Measurements from ENCODE around the gene KIF20A.
"Not testable (repeated sequence)": the region's sequence is repeated elsewhere in the genome, so short reads cannot be mapped to it uniquely, and the experiment has no call there.

Gene KIF20A

DNA sequence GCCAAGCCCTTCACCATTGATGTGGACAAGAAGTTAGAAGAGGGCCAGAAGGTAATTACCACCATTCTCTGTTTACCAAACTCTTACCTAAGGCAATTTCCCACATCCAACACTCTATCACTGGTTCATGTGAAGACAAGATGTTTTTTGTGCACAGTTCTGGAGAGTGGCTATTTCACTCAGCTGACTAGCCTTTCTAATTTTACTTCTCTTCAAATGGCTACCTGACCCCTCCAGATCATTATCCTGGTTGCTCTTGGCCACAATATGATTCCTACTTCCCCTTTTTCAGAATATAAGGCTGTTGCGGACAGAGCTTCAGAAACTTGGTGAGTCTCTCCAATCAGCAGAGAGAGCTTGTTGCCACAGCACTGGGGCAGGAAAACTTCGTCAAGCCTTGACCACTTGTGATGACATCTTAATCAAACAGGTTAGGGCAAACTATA, 7.1 kb downstream of the KIF20A start:
- ATAC-seq (no peak), DNase-seq (no peak)

DNA sequence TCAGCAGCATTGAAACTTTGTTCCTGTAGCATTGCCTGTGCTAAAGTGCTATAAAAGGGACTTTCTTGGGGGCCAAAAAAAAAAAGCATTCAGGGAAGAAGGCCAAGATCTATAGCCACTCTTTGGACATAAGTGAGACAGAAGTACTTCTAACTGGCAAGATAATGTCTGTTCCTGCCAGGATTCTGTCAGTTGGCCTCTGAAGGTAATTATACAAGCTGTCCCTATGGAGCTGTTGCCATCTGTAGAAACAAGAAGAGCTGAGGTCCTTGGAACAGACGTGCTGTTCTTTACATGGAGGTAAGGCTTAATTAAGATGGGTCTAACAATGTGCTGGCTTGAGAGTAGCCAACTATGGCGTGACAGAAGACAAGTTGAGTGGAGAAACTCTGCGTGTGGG, 9.7 kb downstream of the KIF20A start:
- ATAC-seq (no peak), DNase-seq (no peak)

DNA sequence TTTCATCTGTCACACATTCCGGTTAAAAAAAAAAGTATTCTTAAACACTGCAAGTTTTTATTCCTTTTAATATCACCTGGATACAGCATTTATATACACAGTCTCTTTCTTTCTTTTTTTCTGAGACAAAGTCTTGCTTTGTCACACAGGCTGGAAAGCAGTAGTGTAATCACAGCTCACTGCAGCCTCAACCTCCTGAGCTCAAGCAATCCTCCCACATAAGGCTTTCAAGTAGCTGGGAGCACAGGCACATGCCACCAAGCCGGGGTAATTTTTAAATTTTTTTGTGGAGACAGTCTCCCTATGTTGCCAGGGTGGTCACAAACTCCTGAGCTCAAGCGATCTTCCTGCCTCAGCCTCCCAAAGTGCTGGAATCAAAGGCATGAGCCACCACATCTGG, 13.9 kb downstream of the KIF20A start:
- ATAC-seq: no peak
- no peak for DNase-seq

DNA sequence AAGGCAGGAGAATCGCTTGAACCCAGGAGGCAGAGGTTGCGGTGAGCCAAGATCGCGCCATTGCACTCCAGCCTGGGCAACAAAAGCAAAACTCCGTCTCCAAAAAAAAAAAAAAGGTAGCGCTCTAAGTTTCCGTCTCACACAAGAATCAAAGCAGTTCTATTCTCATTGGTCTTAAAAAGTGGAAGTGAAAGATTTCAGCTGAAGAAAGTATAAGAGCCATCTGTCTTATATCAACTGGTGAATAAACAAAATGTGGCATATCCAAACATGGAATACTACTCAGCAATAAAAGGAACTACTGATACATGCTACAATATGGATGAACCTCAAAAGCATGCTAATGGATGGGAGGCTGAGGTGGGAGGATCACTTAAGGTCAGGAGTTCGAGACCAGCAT, 14.9 kb downstream of the KIF20A start:
- not testable (repeated sequence) for DNase-seq, ATAC-seq

DNA sequence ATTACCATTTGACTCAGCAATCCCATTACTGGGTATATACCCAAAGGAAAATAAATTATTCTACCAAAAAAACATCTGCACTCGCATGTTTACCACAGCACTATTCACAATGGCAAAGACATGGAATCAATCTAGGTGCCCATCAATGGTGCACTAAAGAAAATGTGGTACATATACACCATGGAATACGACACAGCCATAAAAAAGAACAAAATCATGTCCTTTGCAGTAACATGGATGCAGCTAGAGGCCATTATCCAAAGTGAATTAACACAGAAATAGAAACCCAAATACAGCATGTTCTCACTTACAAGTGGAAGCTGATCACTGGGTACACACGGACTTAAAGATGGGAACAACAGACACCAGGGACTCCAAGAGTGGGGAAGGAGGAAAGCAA, 32.1 kb downstream of the KIF20A start:
- no peak for ATAC-seq
- no peak for DNase-seq

DNA sequence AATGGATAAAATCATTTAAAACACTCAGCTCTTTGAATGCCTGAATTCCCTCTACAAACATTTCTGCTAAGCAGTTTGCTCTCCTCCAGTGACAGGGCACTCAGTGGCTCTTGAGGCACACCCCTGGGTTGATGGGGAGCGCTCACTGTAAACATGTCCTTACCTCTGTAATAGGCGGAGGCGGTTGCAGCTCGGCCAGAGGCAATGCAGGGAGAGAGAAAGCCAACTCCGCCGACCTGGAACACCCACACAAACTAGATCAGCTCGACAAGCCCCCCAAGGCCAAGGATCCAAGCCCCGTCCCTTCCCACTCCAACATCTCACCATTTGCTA, 33.9 kb downstream of the KIF20A start:
- no peak for DNase-seq
- ATAC-seq: peak; percentile 34

DNA sequence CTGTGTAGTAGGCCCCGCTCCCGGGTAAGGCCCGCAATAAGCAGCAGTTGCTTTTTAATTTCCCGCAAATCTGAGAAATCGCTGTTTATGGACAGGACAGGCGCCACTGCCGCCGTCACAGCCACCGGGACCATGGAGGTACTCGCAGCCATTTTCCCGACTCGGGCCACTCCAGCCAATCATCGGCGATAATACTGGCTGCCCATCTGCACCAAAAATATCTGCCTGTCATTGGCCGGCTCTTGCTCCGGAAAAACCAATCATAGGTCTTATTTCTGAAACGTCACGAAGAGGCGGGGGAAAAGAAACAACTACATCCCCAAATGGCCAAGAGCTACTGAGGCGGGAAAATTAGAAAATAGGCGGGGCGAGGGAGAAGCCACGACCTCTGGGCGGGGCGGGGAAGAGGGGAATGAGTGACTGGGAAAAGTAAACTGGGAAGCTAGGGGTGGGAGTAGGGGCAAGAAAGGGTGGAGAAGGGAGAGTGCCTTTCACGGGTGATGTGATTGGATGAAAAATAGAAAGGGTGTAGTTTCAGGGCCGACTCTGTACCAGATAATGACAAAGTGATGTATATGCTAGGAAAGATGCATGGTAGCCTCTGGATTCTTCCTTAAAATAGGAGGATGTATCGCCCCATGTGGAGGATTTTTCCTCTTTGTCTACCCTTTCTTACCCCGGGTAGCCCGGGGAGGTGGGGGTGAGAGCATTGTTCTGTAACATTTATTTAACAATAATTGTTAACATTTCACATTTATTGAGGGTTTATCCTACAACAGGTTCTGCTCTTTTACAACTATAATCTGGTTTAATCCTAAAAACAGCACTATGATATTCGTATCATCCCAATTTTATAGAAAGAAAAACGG, 34.5 kb downstream of the KIF20A start, which contains the start of gene CDC23:
TSS of gene CDC23 (minus strand) at position 163 of the 869 bp plus-strand sequence. CDS start at position 152, 11 bp downstream.
- DNase-seq: peak; percentile 87
- ATAC-seq: peak; percentile 98

DNA sequence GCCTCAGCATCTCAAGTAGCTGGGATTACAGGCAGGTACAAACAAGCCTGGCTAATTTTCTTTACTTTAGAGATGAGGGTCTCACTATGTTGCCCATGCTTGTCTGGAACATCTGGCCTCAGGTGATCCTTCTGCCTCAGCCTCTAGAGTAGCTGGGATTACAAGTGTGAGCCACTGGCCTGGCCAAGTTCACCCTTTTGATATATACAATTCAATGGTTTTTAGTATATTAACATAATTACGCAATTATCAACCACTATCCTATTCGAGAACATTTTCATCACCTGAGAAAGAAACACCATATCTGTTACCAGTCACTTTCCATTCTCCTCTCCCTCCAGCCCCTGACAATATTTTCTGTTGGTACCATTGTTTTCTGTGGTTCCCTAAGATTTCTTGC, 37.9 kb downstream of the KIF20A start:
- no peak for DNase-seq
- ATAC-seq: no peak

DNA sequence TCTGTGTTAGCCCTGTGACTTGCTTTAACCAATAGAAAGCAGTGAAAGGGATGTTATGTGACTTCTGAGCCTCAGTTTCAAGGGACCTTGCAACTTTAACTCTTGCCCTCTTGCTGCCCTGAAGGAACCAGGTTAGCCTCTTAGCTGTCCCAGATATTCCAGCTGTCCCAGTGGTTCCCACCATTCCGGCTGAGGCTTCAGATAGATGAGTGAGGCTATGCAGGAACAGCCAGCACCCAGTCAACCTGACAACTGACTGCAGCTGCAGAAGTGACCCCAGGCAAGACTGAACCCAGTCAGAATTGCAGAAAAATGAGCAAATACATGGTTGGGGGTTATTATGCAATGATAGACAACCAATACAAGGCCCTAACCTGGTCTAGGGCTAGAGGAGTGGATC, 44.6 kb downstream of the KIF20A start:
- no peak for DNase-seq
- ATAC-seq: no peak

DNA sequence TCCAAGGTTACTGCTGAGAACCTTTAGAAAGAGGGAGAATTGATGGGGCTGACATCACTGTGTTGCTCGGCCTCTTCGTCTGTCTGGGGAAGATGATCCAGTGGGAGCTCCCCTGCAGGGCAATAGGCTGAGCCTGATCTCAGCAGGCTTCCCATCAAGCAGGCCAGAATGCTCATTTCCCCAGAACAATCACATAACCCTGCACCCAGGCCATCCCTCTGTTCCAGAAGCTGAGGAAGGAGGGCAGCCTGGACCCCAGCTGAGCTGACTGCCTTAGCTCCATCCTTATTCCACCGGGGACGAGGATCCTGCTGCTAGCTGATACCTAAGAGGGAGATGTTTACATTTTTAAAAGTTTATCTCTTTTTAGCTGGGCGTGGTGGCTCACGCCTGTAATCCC, 45.8 kb downstream of the KIF20A start:
- ATAC-seq (no peak), DNase-seq (no peak)

DNA sequence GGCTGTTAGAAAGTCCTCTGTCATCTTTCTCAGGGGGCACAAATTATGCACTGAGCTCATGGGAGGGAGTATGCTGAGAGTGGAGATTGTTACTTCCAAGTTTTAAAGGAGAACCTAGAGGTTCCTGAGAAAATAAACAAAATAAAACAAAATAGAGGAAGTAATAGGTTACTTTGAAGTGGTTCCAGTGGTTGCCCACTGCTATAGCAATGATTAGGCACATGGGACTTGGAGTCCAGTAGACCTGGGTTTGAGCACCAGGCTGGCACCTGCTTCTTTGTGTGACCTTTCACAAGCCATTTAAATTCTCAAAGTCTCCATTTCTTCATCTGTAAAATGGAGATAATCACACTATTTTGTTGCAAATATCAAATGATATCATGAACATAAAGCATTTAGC, 48.0 kb downstream of the KIF20A start:
- ATAC-seq (no peak), DNase-seq (no peak)

DNA sequence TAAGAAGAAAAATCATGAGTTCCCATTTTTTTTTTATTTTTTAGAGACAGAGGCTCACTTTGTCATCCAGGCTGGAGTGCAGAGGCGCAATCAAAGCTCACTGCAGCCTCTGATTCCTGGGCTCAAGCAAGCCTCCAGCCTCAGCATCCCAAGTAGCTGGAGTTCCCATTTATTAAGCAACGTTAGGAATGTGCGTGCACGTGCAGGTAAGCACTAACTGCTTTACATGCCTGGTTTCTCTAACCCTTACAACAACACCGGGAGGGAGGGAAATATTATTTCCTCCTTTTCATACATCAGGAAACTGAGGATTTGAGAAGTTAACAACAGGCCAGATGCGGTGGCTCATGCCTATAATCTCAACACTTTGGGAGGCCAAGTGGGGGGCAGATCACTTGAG, 50.5 kb downstream of the KIF20A start:
- ATAC-seq (no peak), DNase-seq (no peak)

DNA sequence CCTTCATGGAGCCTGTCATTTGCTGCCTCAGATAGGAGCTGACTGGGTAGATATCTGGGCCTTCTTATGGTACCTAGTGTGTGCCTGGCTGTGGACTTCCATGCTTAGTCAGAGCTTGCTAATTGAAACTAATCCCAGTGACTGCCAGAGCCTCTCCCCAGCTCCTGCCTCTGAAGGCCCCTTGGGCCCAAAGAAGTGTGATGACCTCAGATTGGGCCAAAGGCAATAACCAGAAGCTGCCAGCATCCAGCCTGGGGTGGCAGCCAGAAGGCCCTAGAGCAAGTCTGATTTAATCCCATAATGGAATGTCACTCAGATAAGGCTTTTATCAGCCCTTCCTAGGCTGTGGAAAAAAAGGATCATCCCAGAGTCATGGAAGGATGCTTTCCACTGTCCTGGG, 51.3 kb downstream of the KIF20A start:
- ATAC-seq: no peak
- DNase-seq: no peak

DNA sequence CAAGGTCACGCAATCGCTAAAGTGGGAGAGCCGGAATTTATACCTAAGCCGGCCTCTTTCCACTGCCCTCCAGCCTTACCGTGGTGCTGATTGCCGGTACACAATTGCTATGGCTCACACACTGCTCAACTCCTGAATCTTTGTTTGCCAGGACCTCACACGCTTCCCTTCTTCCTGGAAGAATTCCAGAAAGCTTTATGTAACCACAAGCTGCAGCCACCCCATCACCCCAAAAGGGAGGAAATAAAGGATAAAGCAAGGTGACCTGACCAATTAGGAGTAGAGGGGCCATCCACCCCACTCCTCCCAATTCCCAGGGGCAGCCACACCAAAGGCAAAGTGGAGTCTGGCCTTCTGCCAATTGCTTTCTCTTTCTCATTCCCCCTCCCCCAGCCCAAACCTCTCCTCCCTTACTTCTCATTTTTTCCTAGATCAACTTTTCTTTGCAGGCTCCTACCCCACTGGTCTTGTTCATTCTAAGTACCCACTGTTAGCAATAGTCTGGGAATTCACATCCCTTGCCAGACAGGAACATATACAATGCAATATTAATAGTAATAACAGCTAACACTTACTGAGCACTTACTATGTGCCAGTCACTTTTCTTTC, 52.2 kb downstream of the KIF20A start:
- ATAC-seq (no peak), DNase-seq (no peak)

DNA sequence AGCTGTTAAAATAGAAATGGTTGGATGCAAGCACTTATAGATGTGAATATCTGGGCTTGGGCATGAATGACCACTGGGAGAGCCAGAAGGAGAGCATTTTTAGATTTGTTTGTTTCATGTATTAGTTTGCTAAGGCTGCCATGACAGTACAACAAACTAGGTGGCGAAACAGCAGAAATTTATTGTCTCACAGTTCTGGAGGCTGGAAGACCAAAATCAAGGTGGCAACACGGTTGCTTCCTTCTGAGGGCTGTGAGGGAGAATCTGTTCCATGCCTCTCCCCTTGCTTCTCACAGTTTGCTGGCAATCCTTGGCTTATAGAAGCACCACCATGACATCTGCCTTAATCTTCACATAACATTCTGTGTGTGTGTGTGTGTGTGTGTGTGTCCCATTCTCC, 54.4 kb downstream of the KIF20A start:
- no peak for DNase-seq
- no peak for ATAC-seq

DNA sequence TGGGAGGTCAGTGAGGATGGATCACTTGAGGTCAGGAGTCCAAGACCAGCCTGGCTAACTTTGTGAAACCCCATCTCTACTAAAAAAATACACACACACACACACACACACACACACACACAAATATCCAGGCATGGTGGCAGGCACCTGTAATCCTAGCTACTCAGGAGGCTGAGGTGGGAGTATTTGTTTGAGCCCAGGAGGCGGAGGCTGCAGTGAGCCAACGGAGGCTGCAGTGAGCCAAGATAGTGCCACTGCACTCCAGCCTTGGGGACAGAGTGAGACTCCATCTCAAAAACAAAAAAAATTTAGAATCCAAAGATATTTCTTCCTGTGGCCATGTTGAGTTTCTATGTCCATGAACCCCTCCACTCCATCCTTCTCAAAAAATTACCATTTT, 55.7 kb downstream of the KIF20A start:
- DNase-seq: no peak
- ATAC-seq: no peak

Measured in stimulated activated naive CD8-positive, alpha-beta T cell treated with anti-CD3 and anti-CD28 coated beads, Interleukin-15, Interleukin-2, amounts not matched to agents 100 U/mL and 50 U/mL, for 24 hours (primary cell).